Activated CD8-positive, alpha-beta T cell treated with anti-CD3 and anti-CD28 coated beads for 36 hours (primary cell): ENCODE measurements around the gene ITPKB. TPM values are rescaled to one million over a fixed set of nuclear protein-coding genes. Genes with fewer than 3 reads are reported as not detected.

Source experiments
- ATAC-seq: fragments of 200-7000 bp; cut with Tn5 transposase; one replicate; pipeline ENCODE4 v1.10.0; 2021; ENCODE audit warnings: mild to moderate bottlenecking, moderate library complexity
- CTCF ChIA-PET: fragments of 350-600 bp; sonication (Branson Sonifier 250); formaldehyde crosslinking; loops from one replicate; lab custom pipeline; 2021; ENCODE audit warnings: antibody characterized with exemption; lab: Charles Lee
- POLR2A ChIA-PET: fragments of 350-600 bp; sonication (Branson Sonifier 250); formaldehyde crosslinking; loops from one replicate; lab custom pipeline; 2021; ENCODE audit warnings: antibody characterized with exemption; lab: Charles Lee
- DNase-seq: peaks from one replicate; pipeline ENCODE4 v3.0.0-alpha.2; 2020
- H3K27ac Mint-ChIP-seq: one replicate; pipeline ENCODE4 v1.8.0; 2021; ENCODE audit warnings: mild to moderate bottlenecking, mixed read lengths
- H3K27me3 Mint-ChIP-seq: one replicate; pipeline ENCODE4 v1.8.0; 2021; ENCODE audit warnings: mixed read lengths
- H3K36me3 Mint-ChIP-seq: one replicate; pipeline ENCODE4 v1.8.0; 2021; ENCODE audit warnings: low read depth, mixed read lengths
- H3K4me1 Mint-ChIP-seq: one replicate; pipeline ENCODE4 v1.8.0; 2021; ENCODE audit warnings: low read depth, mixed read lengths
- H3K4me3 Mint-ChIP-seq: one replicate; pipeline ENCODE4 v1.8.0; 2021; ENCODE audit warnings: mild to moderate bottlenecking, moderate library complexity, mixed read lengths
- H3K9me3 Mint-ChIP-seq: one replicate; pipeline ENCODE4 v1.8.0; 2021; ENCODE audit warnings: mixed read lengths
- intact Hi-C: fragments of 100-400 bp; cut with micrococcal nuclease; formaldehyde crosslinking; loops from one replicate; pipeline ENCODE4 v1.10.0; 2022
- total RNA-seq, 2 experiments: library from RNA; stranded (reverse); gene quantifications; one replicate each; pipeline ENCODE4 v1.2.3, GENCODE V29; 2021
- TF ChIP-seq, protein P1 (sequence below): fragments of 200-600 bp; IDR thresholded peaks from one replicate; pipeline ENCODE4 v1.8.0; 2022; ENCODE audit warnings: antibody characterized with exemption, mild to moderate bottlenecking

ITPKB gene
- total RNA-seq, 2 experiments from 2014 or later = 40.8 to 42.6 TPM

- Mint-ChIP-seq H3K9me3 (peaks cover 14% of the 10 kb centered on the region), H3K4me3 (no peak overlapping the region), H3K4me1 (peaks cover 43% of the 10 kb centered on the region), H3K36me3 (peaks cover 35% of the 10 kb centered on the region), H3K27ac (peak overlapping the region; percentile 87), H3K27me3 (no peaks in the 10 kb centered on the region)
- TF ChIP-seq, protein P1, sequence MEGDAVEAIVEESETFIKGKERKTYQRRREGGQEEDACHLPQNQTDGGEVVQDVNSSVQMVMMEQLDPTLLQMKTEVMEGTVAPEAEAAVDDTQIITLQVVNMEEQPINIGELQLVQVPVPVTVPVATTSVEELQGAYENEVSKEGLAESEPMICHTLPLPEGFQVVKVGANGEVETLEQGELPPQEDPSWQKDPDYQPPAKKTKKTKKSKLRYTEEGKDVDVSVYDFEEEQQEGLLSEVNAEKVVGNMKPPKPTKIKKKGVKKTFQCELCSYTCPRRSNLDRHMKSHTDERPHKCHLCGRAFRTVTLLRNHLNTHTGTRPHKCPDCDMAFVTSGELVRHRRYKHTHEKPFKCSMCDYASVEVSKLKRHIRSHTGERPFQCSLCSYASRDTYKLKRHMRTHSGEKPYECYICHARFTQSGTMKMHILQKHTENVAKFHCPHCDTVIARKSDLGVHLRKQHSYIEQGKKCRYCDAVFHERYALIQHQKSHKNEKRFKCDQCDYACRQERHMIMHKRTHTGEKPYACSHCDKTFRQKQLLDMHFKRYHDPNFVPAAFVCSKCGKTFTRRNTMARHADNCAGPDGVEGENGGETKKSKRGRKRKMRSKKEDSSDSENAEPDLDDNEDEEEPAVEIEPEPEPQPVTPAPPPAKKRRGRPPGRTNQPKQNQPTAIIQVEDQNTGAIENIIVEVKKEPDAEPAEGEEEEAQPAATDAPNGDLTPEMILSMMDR = no peak
- DNase-seq (peak; percentile 71), ATAC-seq (peak; percentile 40)
- intact Hi-C loops = loop anchor here (5.0 kb wide), 1 partner anchor 199 kb away; no protein-coding TSS in a partner anchor
- ChIA-PET CTCF (interaction anchor here (0.8 to 5.3 kb wide), 3 partner anchors 60 to 195 kb away, joined by 3 to 30 read pairs (median 3); no protein-coding TSS in a partner anchor), POLR2A (interaction anchor here (0.7 to 2.3 kb wide), 5 partner anchors 16 to 103 kb away, joined by 3 to 7 read pairs (median 3); no protein-coding TSS in a partner anchor)
These were observed 111.0 kb downstream of the ITPKB start for GRCh38 chr1:226627924-226628611.

DNA sequence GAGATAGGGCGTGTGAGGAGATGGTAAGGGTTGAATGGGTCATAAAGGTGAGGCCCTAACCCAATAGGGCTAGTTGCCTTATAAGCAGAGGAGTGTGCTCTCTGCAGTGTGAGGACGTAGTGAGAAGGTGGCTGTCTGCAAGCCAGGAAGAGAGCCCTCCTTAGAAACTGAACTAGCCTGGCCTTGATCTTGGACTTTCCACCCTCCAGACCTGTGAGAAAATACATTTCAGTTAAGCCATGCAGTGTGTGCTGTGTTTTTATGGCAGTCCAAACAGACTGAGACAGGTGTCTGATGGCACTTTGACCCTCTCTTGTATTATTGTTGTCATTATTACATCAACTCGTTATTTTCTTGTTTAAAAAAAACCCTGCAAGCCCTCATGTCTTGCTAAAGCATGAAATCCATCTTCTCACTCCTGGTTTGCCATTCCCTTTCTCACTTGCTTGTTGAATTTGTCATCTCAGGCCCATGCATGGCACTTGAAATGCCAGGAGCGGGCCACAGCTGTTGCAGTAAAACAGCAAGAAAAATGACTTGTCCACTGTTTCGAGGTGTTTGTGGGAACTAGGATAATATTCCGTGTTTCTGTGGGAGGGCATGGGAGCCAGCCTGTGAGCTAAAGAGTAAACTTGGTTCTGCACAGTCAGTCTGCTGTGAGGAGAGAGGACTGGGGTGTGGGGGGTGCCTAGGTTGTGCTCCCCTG, 111.9 kb downstream of the ITPKB start:
- H3K36me3 Mint-ChIP-seq = peaks cover 28% of the 10 kb centered on the region
- DNase-seq (no peak), ATAC-seq (no peak)
- H3K27me3 Mint-ChIP-seq = no peaks in the 10 kb centered on the region
- H3K27ac Mint-ChIP-seq = peak overlapping the region; percentile 87
- TF ChIP-seq, protein P1 = no peak
- intact Hi-C loops = loop anchor here (5.0 kb wide), 1 partner anchor 200 kb away; no protein-coding TSS in a partner anchor
- CTCF ChIA-PET = interaction anchor here (0.8 to 5.3 kb wide), 39 partner anchors 8 to 322 kb away, joined by 3 to 53 read pairs (median 6); partner anchors contain the start of gene PARP1
- H3K4me1 Mint-ChIP-seq = peaks cover 35% of the 10 kb centered on the region
- POLR2A ChIA-PET = interaction anchor here (0.8 to 2.3 kb wide), 6 partner anchors 16 to 201 kb away, joined by 3 to 7 read pairs (median 5); no protein-coding TSS in a partner anchor
- peaks cover 14% of the 10 kb centered on the region for H3K9me3 Mint-ChIP-seq
- H3K4me3 Mint-ChIP-seq = peak overlapping the region; percentile 43

DNA sequence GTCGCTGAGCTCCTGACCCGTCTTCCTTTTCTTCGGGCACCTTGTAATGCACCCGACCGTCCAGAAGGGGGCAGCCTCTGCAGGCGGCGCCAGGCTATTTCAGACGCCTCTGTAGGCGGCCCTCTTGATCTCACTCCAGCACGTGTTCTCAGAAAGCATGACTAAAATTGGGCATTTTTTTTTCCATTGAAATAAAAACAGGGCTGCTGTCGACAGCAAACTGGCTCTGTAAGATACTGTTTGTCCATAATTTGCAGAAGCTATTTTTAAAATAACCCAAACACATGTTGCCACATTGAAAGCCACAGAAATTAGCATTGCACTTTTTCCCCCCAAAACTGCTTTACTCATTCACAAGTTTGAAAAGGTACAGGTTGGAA, 112.5 kb downstream of the ITPKB start:
- peaks cover 23% of the 10 kb centered on the region for H3K36me3 Mint-ChIP-seq
- intact Hi-C loops = loop anchor here (5.0 kb wide), 1 partner anchor 201 kb away; no protein-coding TSS in a partner anchor
- H3K4me3 Mint-ChIP-seq = peak overlapping the region; percentile 43
- ATAC-seq (peak; percentile 90), DNase-seq (peak; percentile 89)
- no peaks in the 10 kb centered on the region for H3K27me3 Mint-ChIP-seq
- H3K9me3 Mint-ChIP-seq = peaks cover 14% of the 10 kb centered on the region
- CTCF ChIA-PET = interaction anchor here (0.6 to 5.3 kb wide), 68 partner anchors 9 to 499 kb away, joined by 3 to 53 read pairs (median 4); partner anchors contain the start of genes COQ8A and PARP1
- H3K27ac Mint-ChIP-seq = peak overlapping the region; percentile 87
- H3K4me1 Mint-ChIP-seq = peaks cover 28% of the 10 kb centered on the region
- POLR2A ChIA-PET = interaction anchor here (0.5 to 1.6 kb wide), 11 partner anchors 10 to 365 kb away, joined by 3 to 5 read pairs (median 3); no protein-coding TSS in a partner anchor
- TF ChIP-seq, protein P1 = peak; percentile 99

DNA sequence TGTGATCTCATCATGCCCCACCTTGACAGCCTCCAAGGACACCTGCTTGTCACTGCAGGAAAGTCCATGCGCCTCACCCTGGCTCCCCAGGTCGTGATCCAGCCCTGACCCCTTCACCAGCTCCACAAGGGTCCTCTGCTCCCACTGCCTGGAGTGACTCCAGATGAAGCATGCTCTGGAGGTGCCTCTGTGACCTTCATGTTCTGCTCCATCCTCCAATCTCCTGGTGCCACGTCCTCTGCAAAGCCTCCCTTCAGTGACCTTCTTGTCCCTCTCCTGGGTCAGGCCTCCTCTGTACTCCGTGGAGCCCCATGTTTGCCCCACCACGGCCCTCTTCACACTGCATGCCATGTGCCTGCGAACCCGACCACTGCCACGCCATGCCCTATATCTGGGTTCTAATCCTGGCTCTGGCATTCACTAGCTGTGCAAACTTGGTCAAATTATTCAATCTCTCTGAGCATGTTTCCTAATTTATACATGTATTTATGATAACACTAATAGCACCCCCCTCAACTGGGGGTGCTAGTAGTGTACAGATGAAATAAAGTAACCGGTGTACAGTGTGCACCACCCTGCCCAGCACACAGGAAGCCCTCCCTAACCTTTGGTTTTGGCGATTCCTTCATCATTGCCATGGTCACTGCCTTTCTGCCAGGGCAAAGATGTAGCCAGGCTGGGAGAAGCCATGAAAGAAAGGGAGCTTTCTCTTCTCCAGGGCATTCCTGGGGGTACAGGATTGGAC, 113.1 kb downstream of the ITPKB start:
- Mint-ChIP-seq H3K27me3 (no peaks in the 10 kb centered on the region), H3K27ac (peak overlapping the region; percentile 87), H3K9me3 (peaks cover 14% of the 10 kb centered on the region), H3K36me3 (peaks cover 22% of the 10 kb centered on the region), H3K4me1 (peaks cover 26% of the 10 kb centered on the region), H3K4me3 (peak overlapping the region; percentile 43)
- intact Hi-C loops = loop anchor here (5.0 kb wide), 1 partner anchor 201 kb away; no protein-coding TSS in a partner anchor
- ATAC-seq (peak; percentile 52), DNase-seq (no peak)
- ChIA-PET POLR2A (interaction anchor here (0.5 to 1.6 kb wide), 11 partner anchors 9 to 365 kb away, joined by 3 to 5 read pairs (median 3); no protein-coding TSS in a partner anchor), CTCF (interaction anchor here (0.6 to 5.3 kb wide), 68 partner anchors 9 to 499 kb away, joined by 3 to 53 read pairs (median 4); partner anchors contain the start of genes COQ8A and PARP1)
- TF ChIP-seq, protein P1 = no peak
